SKM-1 (cell line): ENCODE measurements around the gene CCNY.

Source experiments
- DNase-seq: peaks from one replicate; lab custom pipeline; 2025; ENCODE audit not compliant: unreplicated experiment; lab: John Stamatoyannopoulos, UW

CCNY gene

GRCh38 chr10:35607475-35608327, 271.4 kb downstream of the CCNY start:
- DNase-seq: no peak

DNA sequence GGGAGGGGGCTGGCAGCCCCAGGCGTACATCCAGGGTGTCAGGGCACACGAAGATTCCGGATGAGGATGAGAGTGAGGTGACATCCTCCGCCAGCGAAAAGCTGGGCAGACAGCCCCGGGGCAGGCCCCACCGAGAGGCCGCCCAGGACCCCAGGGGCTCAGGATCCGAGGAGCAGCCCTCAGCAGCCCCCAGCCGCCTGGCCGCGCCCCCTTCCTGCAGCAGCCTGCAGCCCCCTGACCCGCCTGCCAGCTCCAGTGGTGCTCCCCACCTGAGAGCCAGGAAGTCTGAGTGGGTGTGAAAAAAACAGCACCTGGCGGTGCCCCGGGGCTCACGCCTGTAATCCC, 272.0 kb downstream of the CCNY start:
- DNase-seq: no peak

- DNase-seq: no peak
Observed at GRCh38 chr10:35611750-35612149, 275.4 kb downstream of the CCNY start.

- DNase-seq: no peak
Observed at GRCh38 chr10:35612385-35613106, 276.2 kb downstream of the CCNY start.

DNA sequence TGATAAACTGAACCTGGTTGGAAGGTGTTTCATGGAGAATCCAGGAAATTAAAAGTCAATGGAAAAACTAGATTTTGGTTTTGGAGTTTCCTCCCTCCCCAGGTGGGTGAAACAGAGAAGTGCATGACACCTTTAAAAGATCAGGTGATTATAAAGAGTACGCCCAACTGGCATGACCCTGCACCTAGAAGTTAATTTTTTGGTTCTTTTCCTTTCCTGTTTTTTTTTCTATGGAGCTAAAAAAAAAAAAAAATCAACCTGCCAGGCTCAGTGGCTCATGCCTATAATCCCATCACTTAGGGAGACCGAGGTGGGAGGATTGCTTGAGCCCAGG, 276.8 kb downstream of the CCNY start:
- no peak for DNase-seq

- no peak for DNase-seq
Observed at GRCh38 chr10:35613597-35614226, 277.4 kb downstream of the CCNY start.

DNA sequence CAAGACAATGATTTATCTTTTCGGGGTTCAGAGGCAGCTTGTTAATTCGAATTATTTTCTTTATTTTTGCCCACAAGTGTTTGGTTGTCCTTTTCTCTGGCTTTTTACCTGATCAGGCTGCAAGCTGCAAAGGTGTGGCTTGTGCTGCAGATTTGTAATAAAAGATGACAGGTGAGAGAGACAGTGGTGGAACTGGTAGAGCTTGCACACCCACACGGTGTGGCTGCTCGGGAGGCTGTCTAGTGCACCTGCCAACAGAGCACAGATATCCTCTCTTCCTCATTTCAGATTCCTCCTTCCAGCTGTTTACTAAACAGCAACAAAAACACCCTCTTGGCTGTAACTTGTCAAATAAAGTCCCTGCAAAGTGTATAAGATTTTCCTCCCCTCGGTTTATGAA, 278.0 kb downstream of the CCNY start:
- no peak for DNase-seq
